GM18520 (cell line): Measurements from ENCODE around the gene TTC12.

Source experiments
- ATAC-seq: cut with Tn5 transposase; IDR thresholded peaks from one replicate; pipeline ENCODE4 v1.9.1; 2021; ENCODE audit not compliant: unreplicated experiment

TTC12 gene

DNA sequence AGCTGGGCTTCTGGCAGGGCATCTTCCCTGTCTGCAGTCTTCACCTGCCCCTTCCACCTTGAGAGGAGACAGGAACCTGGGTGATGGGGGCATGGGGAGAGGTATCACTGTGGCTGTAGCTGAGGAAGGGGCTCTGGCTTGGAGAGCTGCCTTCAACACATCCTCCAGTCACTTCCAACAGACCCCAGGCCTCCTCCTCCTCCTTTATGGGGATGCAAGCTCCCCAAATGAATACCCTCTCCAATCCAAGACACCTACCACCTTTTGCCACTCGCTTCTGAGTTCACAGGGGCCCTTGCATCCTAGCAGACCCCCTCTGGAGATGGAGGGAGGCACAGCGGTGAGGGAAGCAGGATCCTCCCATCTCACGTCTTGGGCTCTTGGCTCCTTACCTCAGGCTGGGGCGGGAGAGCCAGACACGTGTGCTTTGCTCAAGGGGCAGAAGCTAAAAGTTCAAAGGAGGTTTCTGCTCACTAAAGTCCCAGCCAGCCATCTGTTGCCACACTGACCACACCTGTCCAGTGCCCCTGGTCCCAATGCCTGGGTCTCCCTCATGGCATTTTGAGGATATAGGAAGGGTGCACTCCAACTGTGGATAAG, 86.3 kb downstream of the TTC12 start:
- no peak for ATAC-seq

DNA sequence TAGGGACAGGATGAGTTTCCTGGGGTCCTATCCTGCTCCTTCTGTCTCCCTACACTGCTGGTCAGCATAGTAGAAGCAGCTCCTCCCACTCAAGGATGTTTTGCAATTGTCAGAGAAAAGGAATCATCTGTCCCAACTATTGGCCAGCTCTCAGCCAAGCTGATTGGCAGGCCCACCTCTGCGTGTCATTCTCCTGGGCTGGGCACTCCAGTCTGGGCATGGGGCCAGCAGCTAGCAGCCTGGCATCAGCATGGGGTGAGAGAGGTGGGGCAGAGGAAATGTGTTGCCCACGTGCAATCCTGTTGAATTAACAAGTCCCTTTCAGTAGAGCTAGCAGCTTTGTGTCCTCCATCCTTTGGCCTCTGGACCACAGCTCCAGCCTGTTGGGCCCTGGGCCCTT, 87.3 kb downstream of the TTC12 start:
- no peak for ATAC-seq

DNA sequence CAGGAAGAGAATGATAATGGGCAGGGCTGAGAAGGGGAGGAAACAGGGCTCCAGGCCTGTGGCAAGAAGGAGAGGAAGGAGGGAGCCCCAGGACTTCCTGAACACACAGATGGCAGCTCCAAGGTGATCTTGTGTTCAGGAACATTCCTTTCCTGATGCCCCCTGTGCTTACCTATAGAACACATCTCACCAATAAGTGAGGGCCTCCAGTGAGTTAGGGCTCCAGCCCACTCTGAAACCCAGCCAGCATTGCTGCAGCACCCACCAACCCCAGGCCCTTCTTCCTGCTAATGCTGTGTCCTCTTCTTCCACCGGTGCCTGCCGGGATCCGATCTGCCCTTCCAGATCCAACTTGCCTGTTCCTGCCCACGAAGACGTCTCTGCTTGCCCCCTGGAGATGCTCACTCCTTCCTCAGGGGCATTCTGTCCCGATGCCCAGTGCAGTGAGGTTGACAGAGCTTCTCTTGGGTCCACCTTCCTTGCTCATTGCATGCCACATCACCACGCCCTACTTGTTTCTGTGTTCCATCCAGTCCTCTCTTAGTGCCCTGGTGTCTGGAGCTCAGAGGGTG, 90.6 kb downstream of the TTC12 start:
- ATAC-seq = no peak

DNA sequence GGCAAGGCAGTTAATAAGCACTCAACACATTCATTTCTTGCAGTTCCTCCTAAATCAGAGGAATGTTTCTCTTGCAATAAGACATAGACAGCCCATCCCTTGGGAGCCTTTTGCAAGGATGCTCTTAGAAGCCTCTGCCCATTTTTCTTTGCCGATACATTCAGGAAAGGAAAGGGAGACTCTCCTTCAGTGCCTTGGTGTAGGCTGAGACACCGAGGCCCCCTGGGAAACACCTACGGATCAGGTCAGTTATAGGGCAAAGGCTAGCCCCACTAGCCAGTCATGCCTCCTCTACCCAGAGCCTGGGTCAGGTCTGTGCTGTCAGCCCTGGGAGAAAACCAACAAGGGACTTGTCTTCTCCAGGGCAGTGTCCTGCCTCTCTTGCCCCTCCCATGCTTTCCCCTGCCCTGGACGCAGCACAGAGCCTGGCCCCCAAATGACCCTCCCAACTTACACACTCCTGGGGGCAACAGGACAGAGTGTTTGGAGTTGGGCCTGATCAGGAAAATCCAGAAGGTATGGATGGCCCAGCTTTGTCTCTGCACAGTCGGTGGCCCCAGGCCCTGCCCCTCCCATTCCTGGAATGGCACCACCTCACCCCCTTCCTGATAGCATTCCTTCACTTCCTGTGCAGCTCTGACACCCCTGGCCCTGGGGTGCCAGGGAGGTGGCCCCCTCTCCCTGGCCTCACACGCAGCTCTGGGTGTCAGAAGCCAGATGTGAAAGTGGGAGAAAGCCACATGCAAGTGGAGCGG, 91.5 kb downstream of the TTC12 start:
- ATAC-seq = no peak

DNA sequence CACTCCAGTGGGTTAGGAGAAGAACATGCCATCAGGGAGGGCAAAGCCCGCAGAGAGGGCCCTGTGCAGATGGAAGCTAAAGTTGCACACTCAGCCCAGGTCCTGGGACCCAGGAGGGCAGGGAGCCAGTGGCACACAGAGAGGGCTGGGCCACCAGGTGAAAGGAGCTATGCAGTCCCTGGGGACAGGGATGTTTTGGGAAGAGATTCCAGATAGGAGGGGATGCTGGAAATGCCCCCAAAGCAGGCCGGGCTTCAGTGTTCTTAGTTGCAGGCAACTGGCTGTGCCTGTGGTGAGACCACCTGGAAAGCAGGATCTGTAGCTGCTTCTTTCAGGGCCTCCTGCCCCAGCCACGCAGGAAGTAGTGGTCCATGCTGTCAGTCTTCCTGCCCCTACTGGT, 92.8 kb downstream of the TTC12 start:
- no peak for ATAC-seq

DNA sequence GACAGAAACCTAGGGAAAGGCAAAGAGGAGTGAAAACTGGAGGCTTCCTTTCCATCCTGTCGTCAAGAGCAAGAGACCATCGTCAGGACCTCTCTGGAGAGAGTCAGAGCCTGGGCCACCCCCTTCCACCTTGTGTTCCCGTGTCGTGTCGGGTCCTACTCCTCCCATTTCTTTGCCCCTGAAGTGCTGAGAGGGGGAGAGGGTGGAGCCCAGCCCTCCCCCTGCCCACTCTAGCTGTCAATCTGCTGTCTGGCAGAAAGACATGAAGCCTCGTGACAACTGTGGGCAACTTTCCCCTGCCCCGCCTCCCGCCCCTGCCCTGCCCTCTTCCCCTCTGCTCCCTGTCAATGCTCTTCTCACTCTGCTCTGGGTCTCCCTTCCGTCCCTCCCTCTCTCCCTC, 93.8 kb downstream of the TTC12 start:
- no peak for ATAC-seq

DNA sequence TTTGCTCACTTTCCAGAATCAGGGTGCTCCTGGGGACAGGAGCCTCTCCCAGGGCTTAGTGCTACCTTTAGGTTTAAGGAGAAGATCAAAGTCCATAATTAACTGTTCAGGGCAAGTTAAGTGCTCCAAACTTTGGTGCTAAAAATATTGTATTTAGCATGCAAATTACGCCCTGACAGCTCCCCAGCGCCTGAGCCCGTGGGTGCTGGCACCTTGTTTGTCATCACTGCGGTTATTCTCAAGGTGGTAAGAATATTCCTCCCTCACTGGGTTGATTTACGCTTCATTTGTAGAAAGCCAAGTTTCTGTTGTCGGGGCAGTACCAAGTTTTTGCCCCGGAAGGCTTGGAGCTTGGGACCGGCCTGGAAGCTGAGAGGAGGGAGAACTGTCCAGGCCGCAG, 94.5 kb downstream of the TTC12 start:
- no peak for ATAC-seq

DNA sequence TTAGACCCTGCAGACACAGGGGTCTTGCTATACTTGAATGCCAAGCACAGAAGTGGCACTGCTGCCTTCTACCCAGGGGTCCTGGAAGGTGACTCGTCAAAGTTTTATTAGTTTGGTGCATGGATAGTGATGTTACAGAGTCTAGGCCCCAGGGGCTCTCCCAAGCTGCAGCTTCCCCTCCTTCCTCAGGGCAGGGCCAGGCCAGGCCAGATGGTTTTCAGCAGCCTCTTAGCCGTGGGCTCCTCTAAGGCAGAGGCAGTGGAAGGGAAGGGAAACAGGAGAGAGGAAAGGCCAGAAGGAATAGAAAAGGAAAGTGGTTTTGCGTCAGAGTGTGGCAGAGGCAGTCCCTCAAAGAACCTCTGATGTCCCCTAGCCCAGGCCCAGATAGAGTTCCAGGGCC, 95.1 kb downstream of the TTC12 start:
- no peak for ATAC-seq

DNA sequence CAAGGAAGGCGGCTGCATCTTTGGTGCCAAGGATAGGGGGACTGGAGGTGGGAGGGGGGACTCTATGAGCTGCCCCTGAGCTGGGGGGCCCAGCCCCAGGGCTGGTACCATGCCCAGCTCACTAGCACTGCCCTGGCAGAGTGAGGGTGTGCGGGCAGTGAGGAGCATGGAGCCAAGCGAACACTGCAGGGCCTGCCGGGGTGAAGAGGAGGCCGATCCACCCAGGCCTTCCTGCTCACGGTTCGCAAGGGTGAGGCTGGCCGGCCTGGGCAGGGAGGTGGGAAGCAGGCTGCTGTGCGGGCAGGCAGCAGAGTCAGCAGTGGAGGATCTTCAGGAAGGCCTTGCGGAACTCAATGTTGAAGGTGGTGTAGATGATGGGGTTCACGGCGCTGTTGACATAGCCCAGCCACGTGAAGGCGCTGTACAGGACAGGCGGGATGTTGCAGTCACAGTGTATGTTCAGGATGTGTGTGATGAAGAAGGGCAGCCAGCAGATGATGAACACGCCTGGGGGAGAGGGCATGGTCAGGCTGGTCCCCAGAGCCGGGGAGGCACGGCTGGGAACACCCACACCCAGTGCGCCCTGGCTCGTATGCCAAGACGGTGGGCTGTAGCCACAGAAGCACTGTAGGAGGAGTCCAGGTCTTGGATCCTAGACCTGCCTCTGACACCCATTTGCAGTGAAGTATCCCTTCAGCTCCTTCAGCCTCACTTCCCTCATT, 96.2 kb downstream of the TTC12 start:
- no peak for ATAC-seq

DNA sequence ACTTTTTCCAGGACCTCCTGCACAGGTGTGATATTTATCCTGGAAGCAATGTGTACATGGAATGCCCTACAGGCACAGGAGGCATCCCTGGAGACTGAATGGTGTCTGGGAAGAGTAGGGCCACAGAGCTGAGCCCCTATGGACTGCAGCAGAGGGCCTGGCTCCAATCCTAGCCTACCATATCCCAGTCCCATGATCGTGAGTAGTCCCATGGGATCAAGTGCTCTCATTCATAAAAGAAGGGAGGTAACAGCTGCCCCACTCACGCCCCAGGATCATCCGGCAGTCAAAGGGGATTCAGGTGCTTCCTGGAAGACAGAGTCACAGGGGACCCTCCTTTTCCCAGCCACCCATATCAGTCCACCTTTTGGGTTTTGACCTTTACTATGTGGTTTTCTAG, 97.2 kb downstream of the TTC12 start:
- no peak for ATAC-seq

DNA sequence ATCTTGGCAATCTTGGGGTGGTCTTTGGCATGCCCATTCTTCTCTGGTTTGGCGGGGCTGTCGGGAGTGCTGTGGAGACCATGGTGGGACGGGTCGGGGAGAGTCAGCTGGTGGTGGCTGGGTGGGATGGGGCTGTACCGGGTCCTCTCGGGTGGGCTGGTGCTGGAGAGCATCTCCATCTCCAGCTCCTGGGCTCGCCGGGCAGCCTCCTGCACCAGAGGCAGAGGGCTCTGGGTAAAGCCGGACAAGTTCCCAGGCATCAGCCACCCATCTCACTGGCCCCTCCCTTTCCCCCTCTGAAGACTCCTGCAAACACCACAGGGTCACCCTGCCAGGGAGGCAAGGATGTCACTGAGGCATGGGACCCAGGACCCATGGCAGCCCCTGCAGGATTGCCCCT, 98.3 kb downstream of the TTC12 start:
- ATAC-seq = no peak

DNA sequence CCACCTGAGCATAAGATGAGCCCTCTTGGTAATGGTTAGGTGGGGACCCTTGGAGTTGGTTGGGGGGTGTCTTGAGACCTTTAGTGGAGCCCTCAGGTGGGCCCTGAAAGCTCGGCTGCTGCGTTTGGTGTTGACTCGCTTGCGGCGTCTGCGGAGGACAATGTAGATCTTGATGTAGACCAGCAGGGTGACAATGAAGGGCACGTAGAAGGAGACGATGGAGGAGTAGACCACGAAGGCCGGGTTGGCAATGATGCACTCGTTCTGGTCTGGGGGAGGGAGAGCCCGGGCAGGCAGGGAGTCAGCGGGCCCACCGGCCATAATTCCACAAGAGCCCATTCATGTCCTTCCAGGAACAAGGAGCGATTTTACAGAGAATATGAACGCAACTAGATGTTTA, 101.0 kb downstream of the TTC12 start:
- ATAC-seq = no peak
